ENCODE results near the gene PLEKHG5.
"Not testable (repeated sequence)": the region's sequence is repeated elsewhere in the genome, so short reads cannot be mapped to it uniquely, and the experiment has no call there.

Gene PLEKHG5

DNA sequence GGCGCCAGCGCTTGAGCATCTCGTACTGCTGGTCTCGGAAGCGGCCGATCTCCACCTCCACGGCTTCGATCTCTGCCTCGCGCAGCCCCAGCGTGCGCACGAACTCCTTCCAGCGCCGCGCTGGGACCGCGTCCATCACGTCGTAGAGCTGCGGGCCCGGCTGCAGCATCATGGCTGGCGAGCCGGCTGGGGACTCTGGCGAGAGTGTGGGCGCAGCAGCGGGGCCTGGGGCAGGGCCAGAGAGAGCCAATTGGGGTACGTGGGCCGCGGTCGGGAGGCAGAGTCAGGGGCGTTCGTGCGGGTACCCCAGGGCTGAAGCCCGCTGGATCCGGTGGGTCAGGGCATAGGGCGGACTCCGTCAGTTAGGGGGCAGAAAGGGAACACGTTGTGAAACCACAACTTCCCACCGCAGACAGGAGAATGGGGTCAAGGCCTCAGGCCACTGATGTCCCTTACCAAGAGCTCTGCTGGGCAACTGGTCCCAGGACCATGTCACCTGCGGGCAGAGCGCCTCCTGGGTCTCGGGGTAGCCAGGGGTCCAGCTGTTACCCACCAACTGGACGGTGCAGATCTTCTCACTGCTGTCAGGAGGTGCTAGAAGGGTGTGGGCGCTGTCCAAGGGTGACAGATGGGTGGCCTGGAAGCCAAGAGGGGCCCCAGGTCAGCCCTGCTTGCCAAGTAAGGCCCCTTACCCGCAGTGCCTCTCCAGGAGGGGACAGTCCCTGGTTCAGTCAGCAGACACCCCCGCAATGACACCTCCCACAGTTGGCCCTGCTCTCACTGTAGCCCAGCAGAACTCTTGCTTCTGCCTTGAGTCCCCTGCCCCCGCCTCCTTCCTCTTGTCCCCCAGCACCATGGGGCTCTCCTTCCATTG, 29.7 kb downstream of the PLEKHG5 start:
- no peak for DNase-seq

DNA sequence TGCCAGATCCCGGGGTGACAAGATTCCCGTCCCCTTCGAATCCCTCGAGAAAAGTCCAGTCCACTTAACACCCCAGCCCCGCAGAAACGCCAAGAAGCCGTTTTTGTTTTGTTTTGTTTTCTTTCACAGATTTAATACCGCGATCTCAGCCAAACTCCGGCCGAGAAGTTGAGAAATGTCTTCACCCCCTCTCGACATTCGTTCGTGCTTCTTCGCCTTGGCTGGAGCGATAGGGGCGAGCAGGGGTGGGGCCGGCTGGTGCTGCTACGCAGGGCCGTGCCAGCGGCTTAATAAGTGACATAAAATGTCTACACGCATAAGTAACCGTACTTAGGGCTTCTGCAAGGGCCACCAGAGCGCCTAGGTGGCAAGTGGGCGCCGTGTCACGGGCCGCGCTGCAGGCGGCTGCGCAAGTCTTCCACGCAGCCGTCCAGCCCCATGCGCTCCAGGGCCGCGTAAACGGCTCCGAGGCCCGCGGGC, 30.4 kb downstream of the PLEKHG5 start:
- DNase-seq = no peak

DNA sequence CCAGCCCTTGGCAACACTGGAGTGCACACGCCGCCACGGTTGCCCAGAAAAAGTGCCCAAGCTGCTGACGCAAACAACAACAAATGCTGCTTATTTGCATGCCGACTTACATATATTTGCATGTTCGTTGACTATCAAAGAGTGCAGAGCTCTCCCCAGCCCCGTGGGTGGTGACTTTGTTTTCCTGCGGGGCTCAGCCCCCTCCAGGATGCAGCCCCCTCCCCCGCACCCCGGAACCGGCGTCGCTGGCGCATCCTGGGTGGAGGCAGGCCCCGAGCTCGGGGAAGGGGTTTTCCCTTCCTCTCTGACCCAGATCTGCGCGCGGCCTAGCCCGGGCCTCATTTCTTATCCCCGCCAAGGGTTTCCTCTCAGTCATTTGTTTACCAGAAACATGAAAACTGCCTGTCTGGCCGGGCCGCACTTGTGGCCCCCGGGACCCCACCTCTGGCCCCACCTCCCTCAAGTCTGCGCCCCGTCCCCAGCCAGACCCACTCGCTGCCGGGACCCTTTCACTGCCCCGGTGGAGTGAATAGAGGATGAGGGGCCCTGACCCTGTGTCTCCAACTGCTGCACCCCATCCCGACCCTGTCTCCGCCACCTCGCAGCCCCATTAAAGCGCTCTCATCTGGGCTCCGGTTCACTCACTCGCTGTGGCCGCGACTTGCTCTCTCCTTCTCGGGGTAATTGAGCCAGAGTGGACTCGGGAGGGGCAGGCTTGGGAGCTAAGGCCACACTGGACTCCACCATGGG, 31.0 kb downstream of the PLEKHG5 start:
- DNase-seq = no peak

DNA sequence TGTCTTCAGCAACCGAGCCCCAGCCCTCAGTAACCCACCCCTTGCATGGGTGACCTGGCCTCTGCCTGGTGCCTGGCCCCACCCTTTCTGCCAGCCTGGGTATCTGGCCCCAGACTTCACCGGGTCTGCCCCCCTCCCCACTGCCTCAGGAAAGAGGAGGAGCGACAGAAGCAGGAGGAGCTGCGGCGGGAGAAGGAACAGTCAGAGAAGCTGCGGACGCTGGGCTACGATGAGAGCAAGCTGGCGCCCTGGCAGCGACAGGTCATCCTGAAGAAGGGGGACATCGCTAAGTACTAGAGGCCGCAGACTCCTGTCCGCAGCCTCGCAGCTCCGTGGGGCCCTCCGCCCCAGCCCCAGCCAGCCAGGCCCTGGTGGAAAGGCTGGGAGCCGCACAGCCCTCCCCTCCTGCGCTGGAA, 31.6 kb downstream of the PLEKHG5 start:
- DNase-seq = no peak

DNA sequence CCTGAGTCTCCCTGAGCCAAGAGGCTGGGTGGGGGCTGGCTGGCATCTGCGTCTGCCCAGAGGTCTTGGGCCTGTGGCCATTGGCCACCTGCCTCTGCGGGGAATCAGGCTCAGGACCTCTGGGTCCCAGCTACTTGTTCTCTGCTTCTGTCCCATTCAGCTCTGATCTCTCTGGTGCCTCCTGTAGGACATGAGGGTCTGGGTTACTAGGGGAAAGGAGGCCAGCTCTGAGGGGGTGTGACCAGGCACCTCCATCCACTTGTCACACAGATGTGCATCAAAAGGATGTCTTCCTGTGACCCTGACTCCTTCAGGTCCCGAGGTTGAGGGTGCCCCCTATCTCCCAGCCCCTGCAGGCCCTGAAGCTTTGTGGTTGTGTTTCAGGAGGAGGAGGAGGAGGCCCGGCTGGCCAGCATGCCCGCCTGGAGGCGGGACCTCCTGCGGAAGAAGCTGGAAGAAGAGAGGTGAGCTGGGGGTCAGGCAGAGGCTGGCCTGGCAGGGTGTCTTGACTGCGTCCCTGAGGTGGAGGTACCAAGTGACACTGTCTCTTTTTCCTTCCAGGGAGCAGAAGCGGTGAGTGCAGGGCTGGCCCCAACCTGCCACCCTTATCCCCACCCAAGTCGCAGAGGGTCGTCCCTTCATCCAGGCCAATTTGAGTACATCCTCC, 34.5 kb downstream of the PLEKHG5 start:
- DNase-seq = no peak

DNA sequence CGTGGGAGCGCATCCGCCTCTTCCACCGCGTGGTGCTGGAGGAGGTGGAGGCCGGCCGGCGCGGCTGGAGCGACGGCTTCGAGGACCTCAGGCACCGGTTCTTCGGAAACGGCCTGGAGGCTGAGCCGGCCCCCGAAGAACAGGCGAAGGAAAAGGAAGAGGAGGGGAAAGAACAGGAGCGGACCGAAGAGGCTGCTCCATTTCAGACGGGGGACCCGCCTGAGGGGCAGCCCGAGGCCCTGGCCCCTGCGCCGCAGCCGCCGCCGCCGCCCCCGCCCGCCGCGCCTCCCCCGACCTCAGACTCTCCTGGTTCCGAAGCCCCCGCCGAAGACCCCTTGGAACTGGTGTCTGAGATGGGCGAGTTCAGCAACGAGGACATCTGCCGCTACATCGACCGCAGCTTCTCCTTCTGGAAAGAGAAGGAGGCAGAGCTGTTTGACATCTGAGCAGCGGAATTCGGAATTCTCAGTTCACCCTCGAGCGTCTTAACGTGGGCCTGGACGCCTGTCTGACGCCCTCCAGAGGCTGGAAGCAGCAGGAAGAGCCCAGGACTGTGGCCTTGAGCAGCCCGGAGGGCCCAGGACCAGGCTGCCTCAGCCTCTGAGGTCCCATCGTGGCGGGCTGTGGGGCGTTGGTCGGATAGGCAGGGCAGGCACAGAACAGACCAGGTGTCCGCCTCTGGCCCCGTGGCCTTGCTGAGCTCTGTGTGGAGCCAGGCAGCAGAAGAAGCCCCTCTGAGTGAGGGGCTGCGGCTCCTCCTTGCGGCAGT, 35.5 kb downstream of the PLEKHG5 start:
- DNase-seq = not testable (repeated sequence)

DNA sequence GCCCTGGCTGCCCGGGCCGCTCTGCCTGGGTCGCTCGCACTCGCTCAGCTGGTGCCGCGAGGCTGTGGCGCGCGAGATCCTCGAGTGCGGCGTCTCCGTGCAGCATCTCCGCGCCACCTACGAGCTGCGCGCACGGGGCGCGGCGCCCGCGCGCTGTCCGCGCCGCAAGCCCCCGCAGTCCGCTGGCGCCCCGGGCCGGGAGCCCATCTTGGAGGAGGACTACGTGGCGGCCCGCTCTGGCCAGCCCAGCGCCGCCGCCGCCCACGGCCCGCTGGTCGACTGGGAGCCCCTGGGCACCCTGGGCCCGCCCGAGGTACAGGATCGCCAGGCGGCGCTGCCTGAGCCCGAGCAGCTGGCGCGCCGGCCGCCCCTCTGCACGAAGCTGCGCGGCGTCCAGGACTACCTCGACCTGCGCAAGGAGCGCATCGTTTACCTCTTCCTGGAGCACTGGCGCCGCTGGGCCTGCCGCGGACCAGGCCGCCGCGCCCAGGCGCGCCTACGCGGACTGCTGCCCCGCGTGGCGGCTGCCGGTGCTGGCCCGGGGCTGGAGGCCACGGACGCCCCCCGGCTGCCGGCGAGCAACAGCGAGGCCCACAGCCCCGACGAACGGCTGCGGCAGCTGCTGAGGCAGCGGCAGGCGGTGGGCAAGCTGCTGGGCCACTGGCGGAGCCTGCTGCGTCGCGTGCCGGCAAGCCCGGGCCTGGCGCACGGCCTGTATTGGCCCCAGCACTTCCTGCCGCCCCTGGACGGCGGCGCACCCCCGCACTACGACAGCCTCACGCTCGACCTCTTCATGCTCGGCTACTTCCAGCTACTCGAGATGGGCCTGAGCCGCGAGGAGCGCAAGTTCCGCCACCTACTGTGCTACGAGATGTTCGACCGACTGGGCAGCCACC, 36.4 kb downstream of the PLEKHG5 start:
- no peak for DNase-seq

DNA sequence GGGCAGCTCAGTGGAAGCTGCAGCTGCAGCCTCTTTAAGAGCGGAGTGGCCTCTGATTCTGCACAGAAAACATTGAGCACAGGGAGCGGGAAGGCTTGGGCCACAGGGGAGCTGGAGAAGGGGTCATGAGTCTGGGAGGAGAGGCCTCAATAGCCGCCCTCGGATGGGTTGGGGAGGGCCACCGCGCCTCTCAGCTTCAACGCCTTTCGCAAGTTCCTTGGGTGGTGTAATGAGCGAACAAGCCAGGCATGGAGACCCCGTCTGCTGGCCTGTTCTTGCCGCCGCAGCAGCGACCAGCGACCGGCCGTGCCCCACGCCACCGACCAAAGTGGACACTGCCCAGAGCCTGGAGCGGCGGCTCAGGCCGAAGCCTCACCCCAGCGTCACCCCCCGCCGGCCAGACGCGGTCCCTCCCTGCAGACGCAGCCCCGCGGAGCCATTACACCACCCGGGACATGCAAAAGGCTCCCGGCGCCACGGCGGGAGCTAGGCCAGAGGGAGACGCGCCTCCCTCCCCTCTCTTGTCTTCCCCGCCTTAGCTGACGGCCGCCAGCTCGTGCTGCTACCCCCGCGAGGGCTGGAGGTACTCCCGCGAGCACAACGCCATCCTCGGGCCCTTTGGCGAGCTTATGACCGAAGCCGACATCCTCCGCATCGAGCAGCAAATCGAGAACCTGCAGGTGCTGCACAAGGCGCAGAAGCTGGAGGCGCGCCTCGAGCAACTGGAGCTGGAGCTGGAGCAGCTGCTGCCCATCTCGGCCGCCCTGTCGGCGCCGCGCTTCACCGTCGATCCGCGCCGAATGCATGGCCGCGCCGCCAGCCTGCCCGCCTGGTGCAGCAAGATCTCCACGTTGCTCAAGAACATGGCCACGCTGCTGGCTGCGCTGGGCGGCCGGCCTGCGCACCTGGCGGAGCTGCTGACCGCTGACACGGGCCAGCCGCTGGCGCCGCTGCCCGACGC, 37.3 kb downstream of the PLEKHG5 start:
- not testable (repeated sequence) for DNase-seq

DNA sequence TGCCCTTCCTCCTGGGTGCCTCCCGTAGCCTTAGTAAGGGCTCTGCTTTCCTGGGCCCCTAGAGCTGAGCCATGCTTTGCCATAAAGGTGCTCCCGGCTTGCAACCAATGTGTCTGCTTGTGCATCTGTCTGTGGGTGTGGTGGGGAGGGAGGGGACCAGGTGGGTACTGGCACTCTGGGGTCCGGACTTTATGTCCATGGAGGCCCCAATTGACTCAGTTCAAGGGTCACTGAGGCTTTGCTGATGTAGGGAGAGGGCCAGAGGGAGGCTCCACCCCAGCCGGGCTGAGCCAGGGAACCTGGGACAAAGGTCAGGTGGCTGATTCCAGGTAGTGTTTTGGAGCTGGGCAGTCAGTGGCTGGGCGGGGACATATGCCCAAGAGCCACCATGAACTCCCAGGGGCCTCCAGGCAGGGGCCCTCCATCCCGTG, 40.5 kb downstream of the PLEKHG5 start:
- no peak for DNase-seq

DNA sequence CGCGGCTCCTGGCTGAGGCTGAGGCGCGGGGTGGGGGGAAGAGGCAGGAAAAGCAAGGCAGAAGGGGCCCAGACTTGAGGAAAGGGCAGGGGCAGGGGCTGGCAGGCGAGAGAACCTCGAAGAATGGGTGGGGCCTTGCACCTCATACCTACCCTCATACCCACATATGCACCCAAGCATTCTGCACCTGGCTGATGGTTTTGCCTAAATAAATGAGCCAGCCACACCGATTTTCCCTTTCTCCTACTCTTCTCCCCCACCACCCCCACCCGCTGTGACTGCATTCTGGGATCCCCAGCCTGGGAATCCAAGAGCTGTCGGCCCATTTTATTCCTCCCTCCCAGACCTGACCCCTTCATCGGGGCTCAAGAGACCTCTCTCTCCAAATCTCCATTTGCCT, 41.0 kb downstream of the PLEKHG5 start:
- not testable (repeated sequence) for DNase-seq

DNA sequence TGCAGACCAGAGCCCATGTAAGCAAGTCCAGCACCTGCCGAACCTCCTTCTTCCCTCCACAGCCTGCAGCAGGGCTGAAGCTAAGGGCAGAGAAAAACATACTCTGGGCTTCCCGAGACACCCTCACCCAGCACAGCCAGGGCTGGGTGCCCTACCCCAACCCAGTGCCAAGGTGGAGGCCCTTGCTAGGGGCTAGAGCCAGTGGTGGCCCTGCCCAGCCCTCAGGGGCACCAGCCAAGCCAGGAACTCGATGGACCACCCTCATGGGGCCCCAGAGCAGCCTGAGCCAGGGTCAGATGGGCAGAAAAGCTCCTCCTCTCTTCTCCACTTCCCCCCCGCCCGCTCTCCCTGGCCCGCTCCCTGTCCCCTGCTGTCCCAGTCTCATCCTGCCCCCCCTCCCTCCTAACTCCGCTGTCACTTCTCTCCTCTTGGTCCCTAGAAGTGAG, 41.4 kb downstream of the PLEKHG5 start:
- no peak for DNase-seq

DNA sequence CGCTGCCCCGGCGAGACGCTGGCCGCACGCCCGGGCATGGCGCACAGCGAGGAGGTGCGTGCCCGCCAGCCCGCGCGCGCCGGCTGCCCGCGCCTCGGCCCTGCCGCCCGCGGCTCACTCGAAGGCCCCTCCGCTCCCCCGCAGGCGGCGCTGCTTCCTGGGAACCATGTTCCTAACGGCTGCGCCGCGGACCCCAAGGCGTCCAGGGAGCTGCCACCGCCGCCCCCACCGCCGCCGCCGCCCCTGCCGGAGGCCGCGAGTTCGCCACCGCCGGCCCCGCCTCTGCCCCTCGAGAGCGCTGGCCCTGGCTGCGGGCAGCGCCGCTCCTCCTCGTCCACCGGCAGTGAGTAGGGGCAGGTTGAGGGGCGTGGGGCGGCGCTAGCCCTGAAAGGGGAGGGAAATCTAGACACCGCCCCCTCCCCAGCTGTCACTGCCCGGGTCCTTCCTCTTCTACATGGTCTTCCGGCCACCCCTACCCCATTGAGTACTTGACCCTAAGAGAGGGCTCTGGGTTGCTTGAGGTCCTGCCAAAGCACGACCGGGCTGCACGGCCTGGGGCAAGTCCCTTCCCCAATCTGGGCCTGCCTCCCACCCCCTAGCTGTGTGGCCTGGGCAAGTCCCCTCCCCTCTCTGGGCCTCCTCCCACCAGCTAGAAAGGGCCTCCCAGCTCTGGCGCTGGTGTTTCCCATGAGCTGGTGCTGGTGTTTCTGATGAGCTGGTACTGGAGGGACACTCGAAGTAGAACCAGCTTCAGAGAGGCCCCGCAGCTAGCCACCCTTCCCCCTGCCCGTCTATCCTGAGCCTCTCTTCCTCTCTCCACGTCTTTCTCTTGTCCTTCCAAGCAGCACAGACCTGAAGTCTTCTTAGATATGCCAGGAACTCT, 42.5 kb downstream of the PLEKHG5 start:
- peak; percentile 43 for DNase-seq

DNA sequence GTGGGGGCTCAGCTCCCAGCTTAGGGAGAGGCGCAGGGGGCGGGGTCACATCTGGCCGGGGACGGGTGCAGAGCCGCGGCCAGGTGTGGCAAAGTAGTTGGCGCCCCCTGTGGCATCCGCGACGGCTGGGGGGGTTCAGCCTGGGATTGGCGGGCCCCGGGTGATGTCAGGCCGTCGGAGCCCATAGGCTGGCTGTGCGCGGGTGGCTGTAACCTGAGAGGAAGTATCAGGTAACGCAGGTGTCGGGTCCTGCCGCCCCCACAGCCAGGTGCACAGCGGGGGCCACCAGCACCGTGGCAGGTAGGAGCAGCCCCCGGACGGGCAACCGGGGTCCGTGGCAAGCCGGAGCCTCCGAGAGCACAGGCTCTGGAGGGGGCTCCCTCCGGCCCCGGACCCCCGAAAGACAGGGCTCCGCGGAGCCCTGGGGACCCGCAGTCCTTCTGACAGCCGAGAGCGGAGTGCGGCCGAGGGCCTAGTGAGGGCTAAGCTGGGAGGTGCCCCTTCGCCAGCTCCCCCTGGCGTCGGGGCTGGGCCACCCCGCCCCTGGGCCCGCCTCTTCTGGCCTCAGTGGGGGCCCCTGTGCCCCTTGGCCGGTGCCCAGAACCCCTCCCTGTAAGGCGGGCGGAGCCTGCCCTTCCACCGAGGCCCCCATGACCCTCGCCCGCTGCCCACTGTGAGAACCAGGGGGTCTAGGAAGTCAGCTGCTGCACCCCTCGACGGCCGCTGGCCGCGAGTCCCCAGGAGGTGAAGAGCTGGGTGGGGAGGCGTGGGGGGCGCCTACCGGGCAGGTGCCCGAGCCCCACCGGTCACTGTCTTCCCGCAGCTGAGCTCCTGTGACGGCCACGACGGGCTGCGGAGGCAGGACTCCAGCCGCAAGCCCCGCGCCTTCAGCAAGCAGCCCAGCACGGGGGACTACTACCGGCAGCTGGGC, 43.4 kb downstream of the PLEKHG5 start:
- peak; percentile 92 for DNase-seq

DNA sequence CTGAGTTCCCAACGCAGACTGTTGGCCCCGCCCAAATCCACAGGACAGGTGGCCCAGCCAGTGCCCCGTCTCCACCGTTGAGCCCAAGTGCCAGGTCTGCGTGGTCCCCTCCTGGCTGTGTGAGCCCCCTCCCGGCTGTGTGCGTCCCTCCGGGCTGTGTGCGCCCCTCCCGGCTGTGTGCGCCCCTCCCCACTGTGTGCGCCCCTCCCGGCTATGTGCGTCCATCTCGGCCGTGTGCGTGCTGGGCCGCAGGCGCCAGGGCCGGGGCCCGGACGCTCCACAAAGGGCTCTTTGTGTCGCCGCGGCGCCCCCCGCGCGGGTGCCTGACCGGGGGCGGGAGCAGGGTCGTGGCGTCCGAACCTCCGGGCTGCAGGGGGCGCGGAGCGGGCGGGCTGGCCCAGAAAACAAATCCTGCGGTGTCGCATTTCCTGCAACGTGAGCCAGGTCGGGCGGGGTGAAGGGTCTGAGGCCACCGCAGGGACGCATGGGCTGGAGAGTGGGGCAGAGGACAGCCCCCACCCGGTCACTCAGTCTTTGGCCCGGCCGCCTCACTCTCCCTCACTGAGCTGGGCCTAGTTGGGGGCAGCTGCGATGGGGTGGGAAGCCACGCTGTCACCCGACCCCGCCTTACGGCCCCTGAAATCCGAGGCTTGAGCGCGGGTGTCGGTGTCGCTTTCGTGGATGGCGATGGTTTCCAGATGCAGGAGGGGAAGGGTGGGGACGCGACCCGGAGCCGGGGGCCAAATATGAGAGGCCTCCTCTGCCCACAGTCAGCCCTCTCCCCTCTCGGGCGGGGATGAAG, 44.2 kb downstream of the PLEKHG5 start:
- DNase-seq = peak; percentile 68

DNA sequence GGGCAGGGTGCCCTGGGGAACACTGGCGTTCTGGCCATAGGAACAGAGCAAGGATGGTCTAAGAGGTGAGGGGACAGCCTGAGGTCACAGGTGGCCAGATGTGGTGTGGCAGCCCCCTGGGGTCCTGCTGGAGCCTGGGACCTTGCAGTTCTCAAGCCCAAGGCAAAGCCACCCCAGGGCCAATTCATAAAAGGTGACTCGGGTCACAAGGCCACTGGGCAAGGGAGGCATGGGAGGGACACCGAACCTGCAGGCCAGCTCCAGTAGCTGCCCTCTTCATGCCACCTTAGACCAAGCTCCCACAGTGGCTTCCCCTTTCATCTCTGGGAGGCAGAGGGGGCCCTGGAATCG, 44.8 kb downstream of the PLEKHG5 start:
- no peak for DNase-seq

DNA sequence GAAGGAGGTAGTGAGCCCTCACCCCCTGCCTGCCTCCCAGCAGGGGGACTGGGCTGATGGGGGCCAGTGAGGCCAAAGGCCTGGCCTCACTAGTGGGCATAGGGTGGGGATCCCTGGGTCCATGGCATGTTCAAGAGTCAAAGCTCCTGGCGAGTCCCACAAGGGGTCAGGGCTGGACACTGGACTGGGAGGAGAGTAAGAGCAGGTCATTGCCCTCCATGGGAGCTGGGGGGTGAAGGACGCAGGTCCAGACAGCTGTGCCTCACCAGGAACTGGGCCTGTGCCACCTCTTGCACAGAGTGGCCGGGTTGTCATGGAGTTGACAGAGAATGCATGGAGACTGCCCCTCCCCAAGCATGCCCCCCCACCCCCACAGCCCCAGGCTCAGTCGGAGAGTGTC, 45.5 kb downstream of the PLEKHG5 start:
- not testable (repeated sequence) for DNase-seq
